Measurements from ENCODE around the gene PPHLN1. TPM values are rescaled to one million over a fixed set of nuclear protein-coding genes. Genes with fewer than 3 reads are reported as not detected.
"Not testable (repeated sequence)": the region's sequence is repeated elsewhere in the genome, so short reads cannot be mapped to it uniquely, and the experiment has no call there.

Gene PPHLN1
- total RNA-seq, 2 experiments from 2014 or later = 76.5 to 76.9 TPM

DNA sequence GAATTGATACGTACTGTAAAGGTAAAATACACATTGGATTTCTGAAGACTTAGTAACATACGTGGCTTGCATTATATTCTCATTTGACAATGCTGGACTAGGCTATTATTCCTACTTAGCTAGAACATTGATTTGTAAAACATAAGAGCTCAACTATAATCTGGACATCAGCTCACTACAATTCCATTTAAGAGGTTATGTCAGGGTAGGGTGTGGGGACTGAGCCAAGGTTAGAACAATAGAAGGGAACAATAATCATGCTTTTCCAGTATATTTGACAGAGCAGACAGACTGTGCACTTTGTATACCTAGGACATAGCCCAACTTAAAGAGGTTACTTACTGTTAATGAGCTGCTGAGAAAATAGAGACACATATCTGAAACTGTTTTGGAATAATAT, 10.9 kb upstream of the PPHLN1 start:
- ChIA-PET CTCF (no interaction called here), POLR2A (no interaction called here)

DNA sequence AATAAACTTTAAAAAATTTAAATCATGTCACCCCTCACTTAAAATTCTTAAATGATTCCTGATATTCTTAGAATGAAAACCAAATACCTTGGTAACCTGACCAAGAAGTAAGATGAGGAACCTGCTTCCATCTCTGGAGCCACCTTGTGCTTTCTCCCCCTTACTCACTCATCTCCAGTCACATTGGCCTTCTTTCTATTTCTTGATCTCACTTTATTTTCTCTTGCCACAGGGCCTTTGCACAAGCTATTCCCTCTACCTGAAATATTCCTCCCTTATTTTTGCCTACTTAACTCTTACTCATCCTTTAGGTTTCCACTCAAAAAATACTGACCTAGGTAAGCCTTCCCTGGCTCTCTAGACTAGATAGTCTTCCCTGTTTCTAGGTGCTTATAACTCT, 5.2 kb upstream of the PPHLN1 start:
- CTCF ChIA-PET = interaction anchor here (0.5 kb wide), 1 partner anchor 105 kb away, joined by 4 read pairs; no protein-coding TSS in a partner anchor
- POLR2A ChIA-PET = no interaction called here

DNA sequence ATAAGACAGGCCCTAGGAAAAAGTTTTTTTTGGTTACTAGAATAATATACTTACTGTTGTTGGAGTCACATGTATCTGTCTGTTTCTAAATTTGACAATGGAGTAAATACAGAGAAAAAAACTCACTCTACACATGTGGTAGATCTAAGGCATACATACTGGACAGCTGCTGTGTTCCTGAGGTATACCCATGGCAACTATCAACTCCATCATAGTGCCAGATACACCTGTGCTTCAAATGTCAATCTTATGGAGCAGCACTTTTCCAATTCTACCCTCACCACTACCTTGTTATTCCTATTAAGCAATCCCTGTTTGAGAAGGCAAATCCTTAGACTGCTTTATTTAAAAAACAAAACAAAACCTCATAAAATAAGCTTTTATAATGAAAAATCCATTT, 3.4 kb upstream of the PPHLN1 start:
- ChIA-PET CTCF (no interaction called here), POLR2A (no interaction called here)

DNA sequence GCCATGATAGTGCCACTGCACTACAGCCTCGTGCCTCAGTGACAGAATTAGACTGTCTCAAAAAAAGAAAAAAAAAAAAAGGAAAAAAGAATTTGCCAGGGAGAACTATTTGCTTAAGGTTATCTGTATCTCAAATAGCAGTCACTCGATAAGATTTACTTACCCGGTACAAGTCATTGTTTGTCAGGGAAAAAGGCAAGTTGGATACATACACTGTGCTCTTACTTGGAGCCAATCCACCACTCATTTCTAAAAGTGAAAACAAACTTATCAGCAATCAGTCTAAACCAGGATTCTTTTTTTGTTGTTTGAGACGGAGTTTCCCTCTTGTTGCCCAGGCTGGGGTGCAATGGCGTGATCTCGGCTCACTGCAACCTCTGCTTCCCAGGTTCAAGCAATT, 2.1 kb upstream of the PPHLN1 start:
- CTCF ChIA-PET = no interaction called here
- POLR2A ChIA-PET = interaction anchor here (0.6 kb wide), 1 partner anchor 70 kb away, joined by 10 read pairs; no protein-coding TSS in a partner anchor

DNA sequence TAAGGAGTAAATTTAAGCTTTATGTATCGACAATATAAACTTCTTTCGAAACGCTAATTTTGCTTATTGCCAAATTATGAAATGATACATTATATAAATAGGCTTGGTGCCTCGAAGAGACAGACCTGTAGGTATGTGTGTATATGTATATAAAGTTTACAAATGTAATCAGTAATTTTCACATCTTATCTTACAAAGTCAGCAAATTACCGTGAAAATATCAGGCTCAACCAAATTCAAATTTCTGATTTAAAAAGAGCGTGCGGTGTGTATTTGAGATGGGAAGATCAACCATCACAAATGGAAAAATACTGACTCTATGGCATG, 678 bp upstream of the PPHLN1 start:
- POLR2A ChIA-PET = interaction anchor here (0.8 kb wide), 1 partner anchor 89 kb away, joined by 3 read pairs; no protein-coding TSS in a partner anchor
- CTCF ChIA-PET = no interaction called here

DNA sequence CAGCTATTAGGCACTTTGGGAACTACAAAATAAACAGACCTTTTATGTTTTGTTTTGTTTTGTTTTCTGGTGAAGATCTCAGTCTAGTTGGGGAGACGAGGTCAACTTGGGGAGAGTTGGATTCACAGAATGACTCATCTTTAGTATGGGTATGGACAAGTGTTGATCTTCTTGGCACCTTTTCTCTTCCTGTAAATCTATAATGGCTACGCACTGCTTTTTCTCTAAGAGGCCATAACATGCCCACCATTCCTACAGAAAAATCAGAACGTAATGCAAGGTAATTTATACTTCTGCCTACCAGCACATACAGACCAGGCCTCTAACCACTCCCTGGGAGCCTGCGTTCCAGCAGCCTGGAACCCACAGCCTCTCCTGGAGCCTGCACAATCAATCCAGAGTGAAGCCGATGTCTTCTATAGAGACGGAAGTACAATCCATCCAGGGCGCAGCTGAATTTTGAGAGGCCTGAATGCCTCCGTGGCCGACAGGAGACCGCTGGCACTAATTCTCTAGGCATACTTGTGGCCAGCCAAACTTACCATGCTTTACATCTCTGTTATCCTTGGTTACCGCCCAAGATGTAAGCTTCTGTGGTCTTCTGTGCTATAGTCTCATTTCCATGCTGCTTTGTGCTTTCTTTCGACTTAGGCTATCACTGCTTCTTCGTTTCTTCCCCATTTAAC, 717 bp downstream of the PPHLN1 start:
- CTCF ChIA-PET = interaction anchor here (1.2 kb wide), 1 partner anchor 46 kb away, joined by 5 read pairs; no protein-coding TSS in a partner anchor
- POLR2A ChIA-PET = interaction anchor here (0.6 kb wide), 1 partner anchor 139 kb away, joined by 4 read pairs; no protein-coding TSS in a partner anchor

DNA sequence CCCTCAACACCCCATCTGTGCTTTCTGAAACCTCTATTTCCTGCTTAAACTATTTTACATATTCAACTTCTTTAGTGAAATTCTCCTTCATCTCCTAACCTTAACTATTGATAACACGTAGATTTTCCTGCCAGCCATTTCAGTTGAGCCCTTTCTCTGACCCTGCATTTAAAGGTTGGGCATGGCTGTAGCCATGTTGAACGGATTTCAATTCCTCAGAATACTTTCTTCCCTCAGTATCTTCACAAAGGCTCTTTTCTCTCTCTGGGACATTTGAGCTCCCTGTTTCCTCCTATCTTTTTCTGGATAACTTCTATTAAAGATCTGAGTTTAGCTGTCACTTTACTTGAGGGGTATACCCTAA, 1.2 kb downstream of the PPHLN1 start:
- ChIA-PET CTCF (interaction anchor here (1.2 kb wide), 1 partner anchor 45 kb away, joined by 5 read pairs; no protein-coding TSS in a partner anchor), POLR2A (no interaction called here)

DNA sequence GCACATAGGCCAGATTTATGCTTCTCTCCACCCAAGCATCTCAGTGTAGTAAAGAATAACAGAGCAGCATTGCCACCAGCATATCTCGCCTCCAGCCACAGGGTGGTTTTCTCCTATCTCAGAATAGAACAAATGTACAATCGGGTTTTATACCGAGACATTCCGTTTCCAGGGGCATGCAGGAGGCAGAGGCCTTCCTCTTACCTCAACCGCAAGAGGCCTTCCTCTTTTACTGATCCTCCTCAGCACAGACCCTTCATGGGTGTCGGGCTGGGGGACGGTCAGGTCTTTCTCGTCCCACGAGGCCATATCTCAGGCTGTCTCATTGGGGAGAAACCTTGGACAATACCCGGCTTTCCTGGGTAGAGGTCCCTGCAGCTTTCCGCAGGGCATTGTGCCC, 4.1 kb downstream of the PPHLN1 start:
- POLR2A ChIA-PET, CTCF ChIA-PET: not testable (repeated sequence)

DNA sequence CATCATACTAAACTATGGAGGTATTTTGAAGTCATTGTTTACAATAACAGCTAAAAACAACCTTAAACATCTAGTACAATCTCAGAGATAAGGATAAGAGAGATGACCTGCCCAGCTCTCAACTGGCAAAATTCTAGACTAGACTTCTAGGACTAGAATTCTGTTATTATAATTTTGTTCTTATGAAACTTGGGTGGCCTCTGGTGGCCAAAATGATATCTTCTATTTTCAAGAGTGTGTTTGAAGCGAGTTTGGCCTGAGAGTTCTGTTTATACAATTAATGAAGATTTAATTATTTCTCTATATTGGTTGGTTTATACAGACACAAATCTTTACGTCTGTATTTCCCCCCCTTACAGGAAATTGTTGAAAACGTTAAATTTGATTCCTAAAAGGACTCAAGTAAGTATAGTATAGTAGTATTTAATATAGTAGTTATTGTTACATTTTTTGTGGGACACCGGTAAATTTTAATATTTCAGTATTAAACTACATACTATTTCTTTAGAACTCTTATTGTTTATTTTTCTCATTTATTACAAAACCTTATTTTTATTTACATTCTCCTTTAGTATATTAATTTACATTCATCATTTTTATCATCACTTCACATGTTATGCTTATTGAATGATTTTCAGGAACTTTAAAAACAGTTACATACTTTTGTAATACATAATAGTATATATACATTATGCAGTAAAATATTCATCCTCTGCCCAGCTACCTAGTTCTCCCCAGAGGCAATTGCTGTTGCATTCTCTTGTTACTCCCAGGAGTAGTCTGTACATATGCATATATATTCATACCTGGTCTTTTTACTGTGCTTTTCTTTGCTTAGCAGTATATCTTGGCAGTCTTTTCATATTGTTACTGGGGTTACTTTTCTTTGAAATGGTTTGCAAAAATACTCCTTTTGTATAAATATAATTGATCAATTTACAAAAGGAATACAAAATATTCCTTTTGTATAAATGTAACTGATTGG, 6.6 kb downstream of the PPHLN1 start:
- ChIA-PET POLR2A (no interaction called here), CTCF (interaction anchor here (0.5 to 1.3 kb wide), 4 partner anchors 15 to 152 kb away, joined by 3 to 5 read pairs (median 3); no protein-coding TSS in a partner anchor)

DNA sequence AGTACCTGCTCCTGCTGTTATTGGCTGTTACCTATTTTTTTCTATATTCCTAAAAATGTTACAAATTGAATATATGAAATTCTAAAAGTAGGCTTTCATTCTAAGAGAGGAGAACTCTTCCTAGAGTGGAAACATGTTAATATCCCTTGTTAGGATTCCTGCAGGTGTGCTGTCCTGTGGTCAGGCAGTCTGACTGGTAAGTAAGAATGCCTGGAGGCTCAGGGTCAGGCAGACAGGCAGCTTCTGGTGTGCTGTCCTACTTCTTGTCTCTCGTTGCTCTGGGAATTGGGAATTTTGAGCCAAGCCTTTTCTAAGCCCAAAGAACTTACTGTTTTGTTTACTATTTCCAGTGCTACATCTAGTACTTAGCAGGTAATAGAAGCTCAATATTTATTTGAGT, 10.3 kb downstream of the PPHLN1 start:
- POLR2A ChIA-PET = no interaction called here
- CTCF ChIA-PET = no interaction called here

DNA sequence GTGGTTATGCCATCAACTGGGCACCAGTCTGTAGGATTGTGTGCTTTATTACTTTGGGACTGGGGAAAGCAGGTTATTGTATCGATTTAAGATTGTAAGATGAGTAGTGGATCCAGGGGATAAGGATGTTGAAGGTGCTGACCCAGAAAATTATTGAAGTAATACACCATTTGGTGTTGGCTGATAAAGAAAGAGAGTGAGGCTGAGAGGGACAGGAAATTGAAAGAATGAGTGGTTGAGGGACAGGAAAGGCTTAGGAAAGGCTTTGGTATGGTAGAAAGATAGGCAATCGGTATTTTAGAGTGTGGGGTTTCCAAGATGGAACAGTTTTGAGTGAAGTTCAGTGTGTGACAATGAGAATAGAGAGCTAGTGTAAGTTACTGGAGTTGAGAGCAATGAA, 12.3 kb downstream of the PPHLN1 start:
- ChIA-PET CTCF (no interaction called here), POLR2A (no interaction called here)

DNA sequence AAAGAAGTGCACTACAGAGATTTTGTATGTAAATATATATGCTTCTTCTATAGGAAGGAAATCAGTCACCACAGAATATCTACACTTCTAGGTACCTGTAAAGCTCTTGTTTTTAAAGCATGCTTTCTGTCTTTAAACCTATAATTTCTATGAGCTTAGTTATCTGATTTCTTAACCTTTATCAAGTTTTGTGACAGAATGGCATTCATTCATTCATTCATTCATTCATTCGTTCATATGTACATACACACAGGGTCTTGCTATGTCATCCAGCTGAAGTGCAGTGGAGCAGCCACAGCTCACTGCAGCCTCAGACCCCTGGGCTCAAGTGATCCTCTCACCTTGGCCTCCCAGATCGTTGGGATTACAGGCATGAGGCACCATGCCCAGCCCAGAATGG, 16.1 kb downstream of the PPHLN1 start:
- POLR2A ChIA-PET = no interaction called here
- CTCF ChIA-PET = no interaction called here

DNA sequence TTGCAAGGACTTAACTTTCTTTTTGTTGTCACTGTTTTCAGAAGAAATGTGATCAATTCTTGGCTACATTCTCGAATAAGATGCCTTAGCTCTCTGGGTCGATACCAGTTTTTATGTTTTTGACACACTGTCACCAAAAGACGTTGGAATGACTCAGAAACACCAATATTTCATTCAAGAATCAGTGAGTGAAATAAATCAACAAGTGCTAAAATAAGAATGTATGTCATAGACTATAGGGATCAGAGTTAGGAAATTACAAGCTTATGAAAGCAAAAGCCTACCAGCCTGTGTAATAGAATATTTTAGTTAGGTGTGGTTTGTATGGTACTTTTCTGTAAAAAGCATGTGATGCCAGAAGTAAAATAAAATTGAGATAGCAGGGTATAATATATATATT, 17.8 kb downstream of the PPHLN1 start:
- ChIA-PET POLR2A (no interaction called here), CTCF (no interaction called here)

DNA sequence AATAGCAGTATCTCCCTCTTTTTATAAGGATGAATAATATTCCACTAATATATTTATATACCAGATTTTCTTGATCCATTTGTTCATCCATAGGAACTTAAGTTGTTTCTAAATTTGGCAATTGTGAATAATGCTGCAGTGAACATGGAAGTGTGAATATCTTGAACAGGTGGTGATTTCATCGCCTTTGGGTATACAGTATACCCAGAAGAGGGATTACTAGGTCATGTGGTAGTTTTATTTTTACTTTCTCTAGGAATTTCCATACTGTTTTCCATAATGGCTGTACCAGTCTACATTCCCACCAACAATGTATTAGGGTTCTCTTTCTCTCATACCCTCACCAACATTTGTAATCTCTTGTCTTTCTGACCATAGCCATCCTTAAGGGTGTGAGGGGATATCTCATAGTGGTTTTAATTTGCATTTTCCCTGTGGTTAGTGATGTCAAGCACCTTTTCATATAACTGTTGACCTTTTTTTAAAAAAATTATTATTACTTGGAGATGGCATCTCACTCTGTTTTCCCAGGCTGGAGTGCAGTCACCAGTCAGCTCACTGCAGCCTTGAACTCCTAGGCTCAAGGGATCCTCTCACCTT, 20.5 kb downstream of the PPHLN1 start:
- ChIA-PET CTCF (no interaction called here), POLR2A (no interaction called here)

DNA sequence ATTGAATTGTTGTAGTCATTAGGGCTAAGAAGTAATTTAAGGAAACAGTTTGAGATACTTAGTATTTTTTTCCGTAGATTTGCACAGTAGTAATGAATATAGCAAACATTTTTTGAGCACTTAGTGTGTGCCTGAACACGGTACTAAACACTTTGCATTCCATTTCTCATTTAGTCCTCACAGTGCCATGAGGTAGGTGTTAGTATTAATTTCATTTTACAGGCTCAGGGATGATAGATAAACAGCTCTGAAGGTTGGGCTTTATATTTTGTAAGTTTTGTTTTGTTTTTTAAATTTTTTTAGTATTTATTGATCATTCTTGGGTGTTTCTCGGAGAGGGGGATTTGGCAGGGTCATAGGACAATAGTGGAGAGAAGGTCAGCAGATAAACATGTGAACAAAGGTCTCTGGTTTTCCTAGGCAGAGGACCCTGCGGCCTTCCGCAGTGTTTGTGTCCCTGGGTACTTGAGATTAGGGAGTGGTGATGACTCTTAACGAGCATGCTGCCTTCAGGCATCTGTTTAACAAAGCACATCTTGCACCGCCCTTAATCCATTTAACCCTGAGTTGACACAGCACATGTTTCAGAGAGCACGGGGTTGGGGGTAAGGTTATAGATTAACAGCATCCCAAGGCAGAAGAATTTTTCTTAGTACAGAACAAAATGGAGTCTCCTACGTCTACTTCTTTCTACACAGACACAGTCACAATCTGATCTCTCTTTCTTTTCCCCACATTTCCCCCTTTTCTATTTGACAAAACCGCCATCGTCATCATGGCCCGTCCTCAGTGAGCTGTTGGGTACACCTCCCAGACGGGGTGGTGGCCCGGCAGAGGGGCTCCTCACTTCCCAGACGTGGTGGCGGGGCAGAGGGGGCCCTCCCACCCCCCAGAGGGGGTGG, 23.4 kb downstream of the PPHLN1 start:
- CTCF ChIA-PET = interaction anchor here (2.0 kb wide), 1 partner anchor 23 kb away, joined by 5 read pairs; no protein-coding TSS in a partner anchor
- POLR2A ChIA-PET = not testable (repeated sequence)

DNA sequence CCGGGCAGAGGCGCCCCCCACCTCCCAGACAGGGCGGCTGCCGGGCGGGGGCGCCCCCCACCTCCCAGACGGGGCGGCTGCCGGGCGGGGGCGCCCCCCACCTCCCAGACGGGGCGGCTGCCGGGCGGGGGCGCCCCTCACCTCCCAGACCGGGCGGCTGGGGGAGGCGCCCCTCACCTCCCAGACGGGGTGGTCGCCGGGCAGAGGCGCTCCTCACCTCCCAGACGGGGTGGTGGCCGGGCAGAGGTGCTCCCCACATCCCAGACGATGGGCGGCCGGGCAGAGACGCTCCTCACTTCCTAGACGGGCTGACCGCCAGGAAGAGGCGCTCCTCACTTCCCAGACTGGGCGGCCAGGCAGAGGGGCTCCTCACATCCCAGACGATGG, 24.0 kb downstream of the PPHLN1 start:
- CTCF ChIA-PET, POLR2A ChIA-PET: not testable (repeated sequence)

DNA sequence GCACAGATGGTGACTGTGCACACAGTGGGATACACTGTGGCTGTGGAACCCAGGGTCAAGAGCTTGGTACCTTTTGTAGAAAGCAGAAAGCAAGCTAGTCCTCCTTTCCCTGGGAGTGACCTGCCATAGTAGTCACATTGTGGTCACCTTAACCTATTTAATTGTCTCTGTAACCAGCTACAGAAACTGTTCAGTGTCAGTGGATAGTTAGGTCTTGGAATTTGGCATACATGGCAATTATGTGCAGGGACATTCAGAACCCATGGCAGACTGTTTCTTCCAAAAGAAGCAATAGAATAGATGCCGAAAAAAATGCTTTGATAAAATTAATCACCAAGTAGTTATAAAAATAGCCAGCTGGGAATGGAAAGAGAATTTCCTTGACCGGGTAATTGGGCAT, 30.4 kb downstream of the PPHLN1 start:
- ChIA-PET CTCF (no interaction called here), POLR2A (no interaction called here)

DNA sequence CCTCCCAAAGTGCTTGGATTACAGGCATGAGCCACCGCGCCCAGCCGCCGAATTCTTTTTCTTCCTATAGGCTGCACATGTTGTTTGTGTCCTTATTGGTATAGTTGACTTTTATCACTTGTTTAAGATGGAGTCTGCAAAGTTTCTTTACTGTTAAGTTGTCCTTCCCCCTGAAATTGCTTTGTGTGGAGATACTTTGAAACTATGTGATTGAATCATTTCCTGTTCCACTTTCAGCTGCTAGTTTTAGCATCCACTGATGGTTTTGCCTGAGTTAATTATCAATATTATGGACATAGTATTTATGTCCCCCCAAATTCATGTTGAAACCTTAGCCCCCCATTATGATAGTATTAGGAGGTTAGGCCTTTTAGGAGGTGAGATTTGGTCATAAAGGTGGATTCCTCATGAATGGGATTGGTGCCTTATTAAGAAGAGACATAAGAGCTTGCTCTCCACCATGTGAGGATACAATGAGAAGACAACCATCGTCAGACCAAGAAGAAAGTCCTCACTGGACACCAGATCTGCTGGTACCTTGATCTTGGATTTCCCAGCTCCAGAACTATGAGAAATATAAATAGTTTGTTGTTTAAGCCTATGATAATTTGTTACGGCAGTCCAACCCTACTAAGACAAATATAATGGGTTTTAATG, 34.9 kb downstream of the PPHLN1 start:
- CTCF ChIA-PET = no interaction called here
- POLR2A ChIA-PET = no interaction called here

Data from activated CD8-positive, alpha-beta memory T cell treated with anti-CD3 and anti-CD28 coated beads for 36 hours (primary cell).